KMS-11 (cell line): ENCODE measurements around the gene CAMKV.
"Not testable (repeated sequence)": the region's sequence is repeated elsewhere in the genome, so short reads cannot be mapped to it uniquely, and the experiment has no call there.

Experiments used
- H2AFZ ChIP-seq: fragments of 200-600 bp; sonication (generic); 2 replicates; pipeline ENCODE4 v1.6.1; 2016; ENCODE audit warnings: antibody characterized with exemption, mixed run types, low read depth
- H3K27ac ChIP-seq: fragments of 200-600 bp; sonication (generic); 2 replicates; pipeline ENCODE4 v1.6.1; 2016; ENCODE audit warnings: mild to moderate bottlenecking, mixed run types
- H3K27me3 ChIP-seq: fragments of 200-600 bp; sonication (generic); 2 replicates; pipeline ENCODE4 v1.6.1; 2017; ENCODE audit warnings: mild to moderate bottlenecking, low read depth, mixed run types, moderate library complexity; ENCODE audit not compliant: insufficient read depth
- H3K36me3 ChIP-seq: fragments of 200-600 bp; sonication (generic); 2 replicates; pipeline ENCODE4 v1.6.1; 2017; ENCODE audit warnings: mild to moderate bottlenecking, mixed run types; ENCODE audit not compliant: insufficient read depth
- H3K4me1 ChIP-seq: fragments of 200-600 bp; sonication (generic); 2 replicates; pipeline ENCODE4 v1.6.1; 2016; ENCODE audit warnings: mild to moderate bottlenecking, low read depth, mixed run types; ENCODE audit not compliant: poor library complexity, severe bottlenecking
- H3K4me2 ChIP-seq: fragments of 200-600 bp; sonication (generic); 2 replicates; pipeline ENCODE4 v1.7.0; 2016; ENCODE audit warnings: mild to moderate bottlenecking, mixed run types
- H3K4me3 ChIP-seq: fragments of 200-600 bp; sonication (generic); IDR thresholded peaks from 2 replicates; pipeline ENCODE4 v1.6.1; 2017; ENCODE audit warnings: low read depth, low read length, mixed read lengths; ENCODE audit not compliant: insufficient read depth
- H3K79me2 ChIP-seq: fragments of 200-600 bp; sonication (generic); 2 replicates; pipeline ENCODE4 v1.6.1; 2016; ENCODE audit warnings: low read depth, mixed run types; ENCODE audit not compliant: insufficient read depth
- H3K9ac ChIP-seq: fragments of 200-600 bp; sonication (generic); 2 replicates; pipeline ENCODE4 v1.6.1; 2016; ENCODE audit warnings: mild to moderate bottlenecking, mixed run types
- H4K20me1 ChIP-seq: fragments of 200-600 bp; sonication (generic); 2 replicates; pipeline ENCODE4 v1.6.1; 2016; ENCODE audit warnings: mild to moderate bottlenecking, mixed run types; ENCODE audit not compliant: insufficient read depth
- TF ChIP-seq, protein P1 (sequence below): fragments of 200-600 bp; sonication (generic); conservative IDR thresholded peaks from 2 replicates; pipeline ENCODE4 v1.6.1; 2017; ENCODE audit warnings: low read depth, mild to moderate bottlenecking, antibody characterized with exemption, low read length, moderate library complexity, mixed read lengths

Gene CAMKV, protein sequence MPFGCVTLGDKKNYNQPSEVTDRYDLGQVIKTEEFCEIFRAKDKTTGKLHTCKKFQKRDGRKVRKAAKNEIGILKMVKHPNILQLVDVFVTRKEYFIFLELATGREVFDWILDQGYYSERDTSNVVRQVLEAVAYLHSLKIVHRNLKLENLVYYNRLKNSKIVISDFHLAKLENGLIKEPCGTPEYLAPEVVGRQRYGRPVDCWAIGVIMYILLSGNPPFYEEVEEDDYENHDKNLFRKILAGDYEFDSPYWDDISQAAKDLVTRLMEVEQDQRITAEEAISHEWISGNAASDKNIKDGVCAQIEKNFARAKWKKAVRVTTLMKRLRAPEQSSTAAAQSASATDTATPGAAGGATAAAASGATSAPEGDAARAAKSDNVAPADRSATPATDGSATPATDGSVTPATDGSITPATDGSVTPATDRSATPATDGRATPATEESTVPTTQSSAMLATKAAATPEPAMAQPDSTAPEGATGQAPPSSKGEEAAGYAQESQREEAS

DNA sequence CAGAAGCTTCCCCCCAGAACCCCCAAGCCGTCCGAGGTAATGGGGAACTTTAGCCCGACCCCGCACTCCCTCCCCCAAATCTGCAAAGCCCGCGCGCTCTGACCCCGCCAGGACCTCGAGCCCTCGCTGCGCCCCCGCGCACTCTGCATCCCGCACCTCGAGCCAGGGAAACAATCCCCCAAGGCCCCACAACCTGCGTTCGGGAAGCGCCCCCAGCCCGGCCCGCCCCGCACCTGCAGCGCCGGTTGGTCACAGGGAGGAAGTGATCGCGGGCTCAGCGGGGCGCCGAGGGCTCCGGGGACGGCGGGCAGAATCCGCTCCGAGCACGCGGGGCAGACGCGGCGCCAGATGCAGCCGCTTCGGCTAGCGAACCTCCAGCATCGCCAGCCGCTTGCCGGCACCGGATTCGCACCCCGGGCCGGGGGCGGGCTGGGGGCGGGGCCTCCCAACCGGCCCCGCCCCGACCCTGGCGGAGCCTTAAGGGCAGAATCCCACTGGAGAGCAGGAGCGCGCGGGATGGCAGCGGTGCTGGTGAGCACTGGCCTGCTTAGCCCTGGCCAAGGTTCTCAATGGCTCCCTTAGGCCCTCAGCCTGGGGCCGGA lies at the start of gene CAMKV:
Gene CAMKV, minus strand, starts transcription at position 382 of the 602 bp plus-strand sequence. CDS start 7,518 bp downstream, outside the sequence.
- no peaks in the 10 kb centered on the region for H3K4me1 ChIP-seq
- no peaks in the 10 kb centered on the region for H3K36me3 ChIP-seq
- H3K4me3 ChIP-seq, result no peak within 1 kb of the TSS
- no peaks in the 10 kb centered on the region; the same call in 1 of the 2 replicates for H3K27me3 ChIP-seq
- no peak within 1 kb of the TSS for H3K27ac ChIP-seq
- H2AFZ ChIP-seq, result no peak within 1 kb of the TSS
- H3K79me2 ChIP-seq, result no peaks in the 10 kb centered on the region
- TF ChIP-seq, protein P1, sequence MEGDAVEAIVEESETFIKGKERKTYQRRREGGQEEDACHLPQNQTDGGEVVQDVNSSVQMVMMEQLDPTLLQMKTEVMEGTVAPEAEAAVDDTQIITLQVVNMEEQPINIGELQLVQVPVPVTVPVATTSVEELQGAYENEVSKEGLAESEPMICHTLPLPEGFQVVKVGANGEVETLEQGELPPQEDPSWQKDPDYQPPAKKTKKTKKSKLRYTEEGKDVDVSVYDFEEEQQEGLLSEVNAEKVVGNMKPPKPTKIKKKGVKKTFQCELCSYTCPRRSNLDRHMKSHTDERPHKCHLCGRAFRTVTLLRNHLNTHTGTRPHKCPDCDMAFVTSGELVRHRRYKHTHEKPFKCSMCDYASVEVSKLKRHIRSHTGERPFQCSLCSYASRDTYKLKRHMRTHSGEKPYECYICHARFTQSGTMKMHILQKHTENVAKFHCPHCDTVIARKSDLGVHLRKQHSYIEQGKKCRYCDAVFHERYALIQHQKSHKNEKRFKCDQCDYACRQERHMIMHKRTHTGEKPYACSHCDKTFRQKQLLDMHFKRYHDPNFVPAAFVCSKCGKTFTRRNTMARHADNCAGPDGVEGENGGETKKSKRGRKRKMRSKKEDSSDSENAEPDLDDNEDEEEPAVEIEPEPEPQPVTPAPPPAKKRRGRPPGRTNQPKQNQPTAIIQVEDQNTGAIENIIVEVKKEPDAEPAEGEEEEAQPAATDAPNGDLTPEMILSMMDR, result no peak
- H4K20me1 ChIP-seq, result no peaks in the 10 kb centered on the region
- no peak within 1 kb of the TSS for H3K4me2 ChIP-seq
- H3K9ac ChIP-seq, result no peak within 1 kb of the TSS

DNA sequence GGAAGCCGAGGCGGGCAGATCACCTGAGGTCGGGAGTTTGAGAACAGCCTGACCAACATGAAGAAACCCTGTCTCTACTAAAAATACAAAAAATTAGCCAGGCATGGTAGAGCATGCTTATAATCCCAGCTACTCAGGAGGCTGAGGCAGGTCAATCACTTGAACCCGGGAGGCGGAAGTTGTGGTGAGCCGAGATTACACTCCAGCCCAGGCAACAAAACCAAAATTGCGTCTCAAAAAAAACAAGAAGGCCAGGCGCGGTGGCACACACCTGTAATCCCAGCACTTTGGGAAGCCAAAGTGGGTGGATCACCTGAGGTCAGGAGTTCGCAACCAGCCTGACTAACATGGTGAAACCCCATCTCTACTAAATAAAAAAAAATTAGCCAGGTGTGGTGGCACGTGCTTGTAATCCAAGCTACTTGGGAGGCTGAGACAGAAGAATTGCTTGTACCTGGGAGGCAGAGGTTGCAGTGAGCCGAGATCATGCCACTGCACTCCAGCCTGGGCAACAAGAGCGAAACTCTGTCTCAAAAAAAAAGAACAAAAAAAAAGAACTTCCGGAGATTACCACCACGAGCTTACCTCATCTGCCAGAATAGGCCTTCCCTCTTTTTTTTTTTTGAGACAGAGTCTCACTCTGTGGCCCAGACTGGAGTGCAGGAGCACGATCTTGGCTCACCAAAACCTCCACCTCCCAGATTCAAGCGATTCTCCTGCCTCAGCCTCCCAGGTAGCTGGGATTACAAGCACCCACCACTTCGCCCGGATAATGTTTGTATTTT lies 48.3 kb upstream of the CAMKV start:
- H3K9ac ChIP-seq, H4K20me1 ChIP-seq, H3K4me2 ChIP-seq, H3K79me2 ChIP-seq, H2AFZ ChIP-seq, H3K36me3 ChIP-seq, H3K4me3 ChIP-seq, H3K27me3 ChIP-seq, H3K4me1 ChIP-seq, H3K27ac ChIP-seq: not testable (repeated sequence)

DNA sequence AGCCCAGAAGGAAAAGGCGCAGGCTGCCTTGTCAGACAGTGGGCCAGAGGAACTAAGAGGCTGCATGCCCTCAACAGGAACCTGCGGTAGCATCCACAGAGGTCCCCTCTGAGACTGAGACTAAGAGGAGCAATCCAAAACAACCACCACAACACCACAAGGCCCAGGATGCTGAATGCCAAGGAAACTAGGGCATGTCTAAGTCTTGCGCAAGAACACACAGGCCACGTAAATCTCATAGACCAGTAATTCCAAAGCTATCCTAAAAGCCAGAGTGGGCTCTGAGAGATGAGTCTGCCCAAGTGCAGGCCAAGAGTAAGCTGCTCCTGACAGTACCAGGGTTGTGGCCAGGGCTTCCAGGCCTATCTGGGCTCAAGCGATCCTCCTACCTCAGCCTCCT lies 47.0 kb upstream of the CAMKV start:
- Histone ChIP-seq H3K4me1 (no peaks in the 10 kb centered on the region), H3K27ac (no peak overlapping the region), H3K27me3 (no peaks in the 10 kb centered on the region), H2AFZ (no peak overlapping the region), H3K4me3 (no peak overlapping the region), H3K36me3 (no peaks in the 10 kb centered on the region), H3K79me2 (no peaks in the 10 kb centered on the region), H3K9ac (no peak overlapping the region), H3K4me2 (no peak overlapping the region), H4K20me1 (no peaks in the 10 kb centered on the region)
- TF ChIP-seq, protein P1, result no peak

DNA sequence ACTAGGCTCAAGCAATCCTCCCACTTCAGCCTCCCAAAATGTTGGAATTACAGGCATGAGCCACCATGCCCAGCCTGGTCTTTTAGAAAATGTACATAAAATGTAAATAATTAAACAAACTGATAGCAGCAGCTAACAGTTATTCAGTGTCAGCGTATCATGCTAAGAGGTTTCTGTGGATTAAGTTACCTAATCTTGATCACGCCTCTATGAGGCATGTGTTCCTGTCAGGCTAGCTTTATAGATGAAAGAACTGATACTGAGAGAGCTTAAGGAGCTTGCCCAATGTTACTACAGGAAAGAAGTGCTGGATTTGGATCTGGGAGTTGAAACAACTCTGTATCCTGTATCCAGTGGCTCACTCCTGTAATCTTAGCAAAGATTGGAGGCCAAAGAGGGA lies 45.2 kb upstream of the CAMKV start:
- H2AFZ ChIP-seq, result no peak overlapping the region
- H3K4me2 ChIP-seq, result no peak overlapping the region
- H3K4me3 ChIP-seq, result no peak overlapping the region
- H3K36me3 ChIP-seq, result no peaks in the 10 kb centered on the region
- TF ChIP-seq, protein P1, result no peak
- no peaks in the 10 kb centered on the region for H3K4me1 ChIP-seq
- H4K20me1 ChIP-seq, result no peaks in the 10 kb centered on the region
- H3K27ac ChIP-seq, result no peak overlapping the region
- H3K9ac ChIP-seq, result no peak overlapping the region
- no peaks in the 10 kb centered on the region for H3K27me3 ChIP-seq
- H3K79me2 ChIP-seq, result no peaks in the 10 kb centered on the region
